HepG2 (cell line): ENCODE results near the gene RAB40C. TPM values are rescaled to one million over a fixed set of nuclear protein-coding genes. Genes with fewer than 3 reads are reported as not detected.
A peak's percentile ranks its signal among the peaks of the same experiment; 100 is the strongest.

Experiments used
- BCL3 ChIP-seq: sonication (generic); formaldehyde crosslinking; IDR thresholded peaks from 2 replicates; pipeline ENCODE4 v1.5.1; 2020; ENCODE audit warnings: mild to moderate bottlenecking, missing genetic modification reagents, moderate library complexity
- BCLAF1 ChIP-seq: fragments of 450-650 bp; IDR thresholded peaks from 2 replicates; pipeline ENCODE4 v1.6.1; 2017; ENCODE audit warnings: mild to moderate bottlenecking
- GFI1 ChIP-seq: sonication (generic); formaldehyde crosslinking; IDR thresholded peaks from 2 replicates; pipeline ENCODE4 v1.5.0; 2020; ENCODE audit warnings: missing genetic modification reagents, mild to moderate bottlenecking, borderline replicate concordance
- JDP2 ChIP-seq: sonication (generic); formaldehyde crosslinking; IDR thresholded peaks from 2 replicates; pipeline ENCODE4 v1.8.1; 2022; ENCODE audit warnings: missing genetic modification reagents, borderline replicate concordance
- MEF2D ChIP-seq: sonication (generic); formaldehyde crosslinking; IDR thresholded peaks from 2 replicates; pipeline ENCODE4 v1.5.1; 2020; ENCODE audit warnings: mild to moderate bottlenecking, missing genetic modification reagents
- NPAS2 ChIP-seq: sonication (generic); formaldehyde crosslinking; IDR thresholded peaks from 2 replicates; pipeline ENCODE4 v1.8.0; 2022; ENCODE audit warnings: mild to moderate bottlenecking, missing genetic modification reagents, borderline replicate concordance
- NR2F1 ChIP-seq, 2 experiments: fragments of 450-650 bp in 1 of 2; formaldehyde crosslinking in 1 of 2; IDR thresholded peaks; 2 replicates each; pipeline versions ENCODE4 v1.5.0 to v1.6.1; 2016 to 2020; ENCODE audit warnings: mild to moderate bottlenecking in 1 of 2, missing compliant biosample characterization in 1 of 2, missing genetic modification reagents in 1 of 2, moderate library complexity in 1 of 2
- RFX5 ChIP-seq: IDR thresholded peaks from 2 replicates; pipeline ENCODE4 v1.6.1; 2011; ENCODE audit warnings: low read depth, low read length, improper control_type of control experiment
- RXRB ChIP-seq: IDR thresholded peaks from 2 replicates; pipeline ENCODE4 v1.6.1; 2016; ENCODE audit warnings: borderline replicate concordance, missing genetic modification reagents, missing compliant biosample characterization
- SAP130 ChIP-seq: IDR thresholded peaks from 2 replicates; pipeline ENCODE4 v1.6.1; 2016; ENCODE audit warnings: low read depth
- SMAD9 ChIP-seq: sonication (generic); formaldehyde crosslinking; IDR thresholded peaks from 2 replicates; pipeline ENCODE4 v1.5.1; 2020; ENCODE audit warnings: mild to moderate bottlenecking, missing genetic modification reagents
- SRSF1 ChIP-seq: fragments of 200-400 bp; formaldehyde crosslinking; optimal IDR thresholded peaks from 2 replicates; pipeline ENCODE3; 2017; ENCODE audit warnings: mild to moderate bottlenecking, low read depth, low read length, moderate library complexity
- ZBTB21 ChIP-seq: sonication (generic); formaldehyde crosslinking; IDR thresholded peaks from 2 replicates; pipeline ENCODE4 v1.4.0; 2020; ENCODE audit warnings: missing genetic modification reagents
- ZBTB34 ChIP-seq: sonication (generic); formaldehyde crosslinking; IDR thresholded peaks from 2 replicates; pipeline ENCODE4 v1.8.0; 2022; ENCODE audit warnings: mild to moderate bottlenecking, missing genetic modification reagents
- ZBTB7A ChIP-seq: sonication (generic); formaldehyde crosslinking; IDR thresholded peaks from 2 replicates; pipeline ENCODE4 v1.8.0; 2022; ENCODE audit warnings: mild to moderate bottlenecking, missing genetic modification reagents
- ZNF253 ChIP-seq: sonication (generic); formaldehyde crosslinking; IDR thresholded peaks from 2 replicates; pipeline ENCODE4 v1.8.0; 2022; ENCODE audit warnings: mild to moderate bottlenecking, missing genetic modification reagents, borderline replicate concordance
- ZNF513 ChIP-seq: sonication (generic); formaldehyde crosslinking; conservative IDR thresholded peaks from 2 replicates; pipeline ENCODE4 v1.5.0; 2020; ENCODE audit warnings: missing genetic modification reagents
- ZNF574 ChIP-seq: sonication (generic); formaldehyde crosslinking; IDR thresholded peaks from 2 replicates; pipeline ENCODE4 v1.4.0; 2020; ENCODE audit warnings: missing genetic modification reagents
- ZNF7 ChIP-seq: IDR thresholded peaks from 2 replicates; pipeline ENCODE4 v1.6.1; 2016; ENCODE audit warnings: missing biosample characterization, missing genetic modification reagents
- polyA plus RNA-seq, 8 experiments: library from polyadenylated mRNA; depleted of rRNA in 3 of 8; stranded (reverse) in 7 of 8; unstranded in 1 of 8; fragments of >200 nt; fragmentation: Illumina TruSeq in 4 of 8; extraction: Trizol in 4 of 8; gene quantifications; 2 replicates each; pipeline versions ENCODE4 v1.2.1 to v1.2.3, GENCODE V29; 2011 to 2016; ENCODE audit warnings: low read depth in 4 of 8, missing spikeins in 1 of 8, mixed read lengths in 1 of 8; ENCODE audit not compliant: insufficient read depth in 1 of 8
- total RNA-seq, 5 experiments: library from RNA; depleted of rRNA; stranded (reverse); fragments of >200 nt; fragmentation: Illumina TruSeq; extraction: Trizol; gene quantifications; 2 replicates each; pipeline ENCODE4 v1.2.3, GENCODE V29; 2016; ENCODE audit warnings: low read depth in 1 of 5

RAB40C gene
- total and polyA plus RNA-seq, 2 of the 13 experiments (the other 11 are each of a cell fraction or from before 2014, with no cell fraction given), result 7.7 to 11.5 TPM

- peak; percentile 97 for TF ChIP-seq ZNF574 (CRISPR knock-in tag)
- peak; percentile 67 for TF ChIP-seq BCL3 (CRISPR knock-in tag)
- no peak for TF ChIP-seq JDP2 (CRISPR knock-in tag)
- peak; percentile 94 for TF ChIP-seq ZBTB7A (CRISPR knock-in tag)
- no peak; the same call in 1 of the 2 replicates for TF ChIP-seq ZNF253 (CRISPR knock-in tag)
- TF ChIP-seq ZBTB34 (CRISPR knock-in tag), result peak; percentile 55; the same call in 1 of the 2 replicates
- peak; percentile 60; the same call in 1 of the 2 replicates for TF ChIP-seq RXRB (CRISPR knock-in tag)
- peak; percentile 53; the same call in 1 of the 2 replicates for TF ChIP-seq RFX5
- no peak; the same call in 1 of the 2 replicates for TF ChIP-seq ZNF7 (CRISPR knock-in tag)
- TF ChIP-seq SRSF1, result peak; percentile 59
- no peak for TF ChIP-seq ZBTB21 (CRISPR knock-in tag)
- 0 out of 2 replicates have a peak, but pooled peaks have one; percentile 37 for TF ChIP-seq MEF2D (CRISPR knock-in tag)
- no peak for TF ChIP-seq ZNF513 (CRISPR knock-in tag)
- peak; percentile 99 for TF ChIP-seq SAP130 (CRISPR knock-in tag)
- peak; percentile 67 to 84; a peak in 3 of 4 replicates for TF ChIP-seq NR2F1 (CRISPR knock-in tag; IDR thresholded peaks at IDR 0.05)
- TF ChIP-seq NPAS2 (CRISPR knock-in tag), result no peak
- no peak for TF ChIP-seq BCLAF1
- TF ChIP-seq GFI1 (CRISPR knock-in tag), result peak; percentile 55; the same call in 1 of the 2 replicates
- no peak for TF ChIP-seq SMAD9
Observed at GRCh38 chr16:648781-649589, 59.1 kb downstream of the RAB40C start, which contains the start of gene WDR90 (continued).
